Esophagus squamous epithelium (tissue), 5 donors: Measurements from ENCODE around the gene SLC2A4RG. TPM values are rescaled to one million over a fixed set of nuclear protein-coding genes. Genes with fewer than 3 reads are reported as not detected.

Experiments used
- DNase-seq: peaks from one replicate; lab custom pipeline; 2025; lab: John Stamatoyannopoulos, UW
- H3K27ac ChIP-seq, 4 donors: fragments of 200-600 bp; sonication (generic); one replicate each; pipeline ENCODE4 v1.5.1; 2016 to 2019; ENCODE audit warnings: mild to moderate bottlenecking in 1 of 4
- H3K27me3 ChIP-seq, 4 donors: fragments of 200-600 bp; sonication (generic); 1 replicate in 3 of 4; 2 replicates in 1 of 4; pipeline versions ENCODE4 v1.5.1 to v1.6.0; 2017 to 2021; ENCODE audit warnings: antibody characterized with exemption in 1 of 4
- H3K36me3 ChIP-seq, 3 donors: fragments of 200-600 bp; sonication (generic); one replicate each; pipeline ENCODE4 v1.5.1; 2016 to 2019
- H3K4me1 ChIP-seq, 3 donors: fragments of 200-600 bp; sonication (generic); one replicate each; pipeline ENCODE4 v1.5.1; 2017 to 2019
- H3K4me3 ChIP-seq, 4 donors: fragments of 200-600 bp; sonication (generic); 1 replicate in 3 of 4; 2 replicates in 1 of 4; pipeline ENCODE4 v1.5.1; 2016 to 2019; ENCODE audit warnings: mild to moderate bottlenecking in 2 of 4, moderate library complexity in 1 of 4
- H3K9me3 ChIP-seq, 3 donors: fragments of 200-600 bp; sonication (generic); one replicate each; pipeline ENCODE4 v1.5.1; 2016 to 2019
- CTCF ChIP-seq, 6 experiments: fragments of 450-650 bp in 4 of 6; fragments of 200-600 bp in 2 of 6; sonication (generic) in 2 of 6; IDR thresholded peaks; one replicate each; pipeline ENCODE4 v1.5.1; 2016 to 2019; ENCODE audit warnings: antibody characterized with exemption in 6 of 6, mild to moderate bottlenecking in 4 of 6, moderate library complexity in 4 of 6
- POLR2A ChIP-seq, 4 donors: fragments of 450-650 bp; IDR thresholded peaks; one replicate each; pipeline ENCODE4 v1.6.1; 2017; ENCODE audit warnings: antibody characterized with exemption in 4 of 4, mild to moderate bottlenecking in 4 of 4, moderate library complexity in 3 of 4
- WGBS, 2 donors: methylation state at CpG; one replicate each; pipeline ENCODE4 v1.1.5; 2018; 5-methylcytosine and 5-hydroxymethylcytosine counted together
- intact Hi-C: fragments of 100-400 bp; cut with DNase I; formaldehyde crosslinking; loops from one replicate; pipeline ENCODE4 v1.15.0; 2022
- total RNA-seq, 4 donors: library from RNA; depleted of rRNA; stranded (reverse); fragments of >200 nt; gene quantifications; one replicate each; pipeline ENCODE4 v1.1.0, GENCODE V29; 2016
- donor health status: DM: yes; HTN: yes; CAD: no.

SLC2A4RG gene
- total RNA-seq, 4 donors from 2014 or later: 37.0 to 55.5 (median 50.2) TPM

DNA sequence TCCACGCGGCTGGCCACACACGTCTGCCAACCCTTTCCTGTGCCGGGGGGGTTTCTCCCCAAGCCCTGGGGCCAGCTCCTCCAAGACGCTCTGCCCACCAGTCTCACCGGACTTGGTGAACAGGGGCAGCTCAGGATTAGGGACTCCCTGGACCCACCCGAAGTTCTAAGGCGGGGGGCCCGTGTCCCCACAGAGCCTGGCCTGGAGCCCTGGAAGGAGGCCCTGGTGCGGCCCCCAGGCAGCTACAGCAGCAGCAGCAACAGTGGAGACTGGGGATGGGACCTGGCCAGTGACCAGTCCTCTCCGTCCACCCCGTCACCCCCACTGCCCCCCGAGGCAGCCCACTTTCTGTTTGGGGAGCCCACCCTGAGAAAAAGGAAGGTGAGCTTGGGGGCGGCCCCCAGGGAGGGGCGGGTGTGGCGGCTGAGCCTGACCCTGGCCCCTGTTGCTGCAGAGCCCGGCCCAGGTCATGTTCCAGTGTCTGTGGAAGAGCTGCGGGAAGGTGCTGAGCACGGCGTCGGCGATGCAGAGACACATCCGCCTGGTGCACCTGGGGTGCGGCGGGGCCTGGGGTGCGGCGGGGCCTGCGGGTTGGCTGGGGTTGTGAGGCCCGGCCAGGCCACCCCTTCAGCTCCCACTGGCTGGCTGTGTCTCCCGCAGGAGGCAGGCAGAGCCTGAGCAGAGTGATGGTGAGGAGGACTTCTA, 2.3 kb downstream of the SLC2A4RG start:
- intact Hi-C loops: no loop called here
- peaks cover 37 to 54% (median 37%) of the 10 kb centered on the region in 3 donors for H3K4me1 ChIP-seq
- peak overlapping the region; percentile 82 to 98 (median 94) for H3K27ac ChIP-seq
- peak overlapping the region; percentile 51 to 90 (median 64) for H3K4me3 ChIP-seq
- 42 to 90% methylated on average over 2 to 3 of the region's 30 CpGs for WGBS, 2 donors
- DNase-seq: no peak
- TF ChIP-seq CTCF (IDR thresholded peaks at IDR 0.05) (no peak), POLR2A (IDR thresholded peaks at IDR 0.05) (no peak)
- peaks cover 4 to 39% (median 15%) of the 10 kb centered on the region in 3 donors for H3K36me3 ChIP-seq
- no peaks in the 10 kb centered on the region for H3K27me3 ChIP-seq
- H3K9me3 ChIP-seq: no peaks in the 10 kb centered on the region

DNA sequence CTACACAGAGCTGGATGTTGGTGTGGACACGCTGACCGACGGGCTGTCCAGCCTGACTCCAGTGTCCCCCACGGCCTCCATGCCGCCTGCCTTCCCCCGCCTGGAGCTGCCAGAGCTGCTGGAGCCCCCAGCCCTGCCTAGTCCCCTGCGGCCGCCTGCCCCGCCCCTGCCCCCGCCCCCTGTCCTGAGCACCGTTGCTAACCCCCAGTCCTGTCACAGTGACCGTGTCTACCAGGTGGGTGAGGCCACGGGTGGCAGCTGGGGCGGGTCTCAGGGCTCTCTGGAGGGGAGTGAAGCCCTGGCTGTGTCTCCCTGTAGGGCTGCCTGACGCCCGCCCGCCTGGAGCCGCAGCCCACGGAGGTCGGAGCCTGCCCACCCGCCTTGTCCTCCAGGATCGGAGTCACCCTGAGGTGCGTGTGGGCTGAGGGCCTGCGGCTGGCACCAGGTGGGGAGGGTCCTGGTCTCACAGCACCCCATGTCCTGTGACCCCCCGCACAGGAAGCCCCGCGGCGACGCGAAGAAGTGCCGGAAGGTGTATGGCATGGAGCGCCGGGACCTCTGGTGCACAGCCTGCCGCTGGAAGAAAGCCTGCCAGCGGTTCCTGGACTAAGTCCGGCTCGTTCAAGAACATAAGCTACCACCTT, 2.9 kb downstream of the SLC2A4RG start:
- Histone ChIP-seq H3K4me1 (peaks cover 30 to 48% (median 30%) of the 10 kb centered on the region in 3 donors), H3K27ac (peak overlapping the region in 1 of 4 donors; percentile 98), H3K4me3 (no peak overlapping the region), H3K36me3 (peaks cover 4 to 39% (median 15%) of the 10 kb centered on the region in 3 donors), H3K9me3 (no peaks in the 10 kb centered on the region), H3K27me3 (no peaks in the 10 kb centered on the region)
- no CpG with 5 or more reads among the region's 37 CpGs for WGBS, 2 donors
- intact Hi-C loops: no loop called here
- DNase-seq: no peak
- TF ChIP-seq POLR2A (IDR thresholded peaks at IDR 0.05) (no peak), CTCF (IDR thresholded peaks at IDR 0.05) (no peak)

DNA sequence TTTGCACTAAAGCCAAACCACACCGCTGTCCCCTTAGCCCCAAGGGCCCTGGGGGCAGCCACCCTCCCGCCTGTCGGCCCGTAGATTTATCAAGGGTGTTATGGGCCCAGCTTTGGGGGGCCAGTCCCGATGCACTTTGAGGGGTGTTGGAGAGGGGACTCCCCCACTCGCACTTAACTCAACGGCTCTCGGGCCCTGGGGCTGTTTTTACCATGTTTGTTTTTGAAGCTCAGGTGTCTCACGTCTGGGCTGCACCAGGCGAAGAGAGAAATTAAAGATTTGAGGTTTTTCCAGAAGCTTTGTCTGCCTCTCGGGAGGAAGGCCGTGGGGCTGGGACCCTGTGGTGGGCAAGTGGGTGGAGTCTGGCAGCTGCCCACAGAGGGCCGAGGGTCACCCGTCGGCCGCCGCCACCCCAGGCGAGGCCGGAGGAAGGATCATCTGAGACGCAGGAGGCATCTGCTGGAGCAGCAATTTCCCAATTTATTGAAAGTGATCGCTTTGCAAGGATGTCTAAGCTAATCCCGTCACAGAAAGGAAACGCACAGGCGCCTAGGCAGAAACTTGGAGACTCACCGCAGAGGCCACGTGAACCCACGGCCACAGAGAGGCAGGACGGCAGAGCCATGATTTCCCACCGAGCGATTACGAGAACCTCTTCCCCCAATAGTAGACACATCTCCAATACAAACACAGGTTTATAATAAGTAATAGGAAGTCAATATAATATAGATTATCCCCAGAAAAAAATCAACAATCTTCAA, 3.8 kb downstream of the SLC2A4RG start:
- WGBS, 2 donors: 80 to 84% methylated on average over 22 to 25 of the region's 31 CpGs

GRCh38 chr20:63744158-63744557, 4.6 kb downstream of the SLC2A4RG start:
- DNase-seq: no peak
- Histone ChIP-seq H3K4me3 (no peak overlapping the region), H3K9me3 (no peaks in the 10 kb centered on the region), H3K27ac (no peak overlapping the region), H3K4me1 (peaks cover 13 to 31% (median 13%) of the 10 kb centered on the region in 3 donors), H3K36me3 (peaks cover 4 to 39% (median 15%) of the 10 kb centered on the region in 3 donors), H3K27me3 (no peaks in the 10 kb centered on the region)
- TF ChIP-seq POLR2A (IDR thresholded peaks at IDR 0.05) (no peak), CTCF (IDR thresholded peaks at IDR 0.05) (no peak)
- 65 to 66% methylated on average over 4 of the region's 4 CpGs for WGBS, 2 donors
- intact Hi-C loops: no loop called here

More for the DNA sequence above, 3.8 kb downstream of the SLC2A4RG start:
- peaks cover 4 to 39% (median 15%) of the 10 kb centered on the region in 3 donors for H3K36me3 ChIP-seq
- intact Hi-C loops: no loop called here
- TF ChIP-seq POLR2A (IDR thresholded peaks at IDR 0.05) (no peak), CTCF (IDR thresholded peaks at IDR 0.05) (no peak)
- peaks cover 21 to 39% (median 21%) of the 10 kb centered on the region in 3 donors for H3K4me1 ChIP-seq
- DNase-seq: no peak
- no peaks in the 10 kb centered on the region for H3K9me3 ChIP-seq
- peak overlapping the region in 1 of 4 donors; percentile 14 for H3K27ac ChIP-seq
- no peaks in the 10 kb centered on the region for H3K27me3 ChIP-seq
- no peak overlapping the region for H3K4me3 ChIP-seq
